Dermis blood vessel endothelial cell (primary cell): ENCODE results near the gene EBLN1. TPM values are rescaled to one million over a fixed set of nuclear protein-coding genes. Genes with fewer than 3 reads are reported as not detected.
A peak's percentile ranks its signal among the peaks of the same experiment; 100 is the strongest.

Source experiments
- DNase-seq: peaks from one replicate; pipeline ENCODE4 v3.0.0; 2010
- total RNA-seq: library from RNA; depleted of rRNA; stranded (reverse); fragments of >200 nt; gene quantifications from 2 replicates; pipeline ENCODE4 v1.2.3, GENCODE V29; 2014

Gene EBLN1
- total RNA-seq, result not detected in 2 replicates

- no peak for DNase-seq
These were observed at the start of gene EBLN1 for GRCh38 chr10:22217842-22218241. EBLN1 (minus strand) TSS chr10:22218015; CDS start chr10:22209983, 8,032 bp downstream.

- DNase-seq, result no peak
These were observed 48.2 kb upstream of the EBLN1 start for GRCh38 chr10:22265839-22266537.

GRCh38 chr10:22263106-22263505, 45.3 kb upstream of the EBLN1 start:
- DNase-seq, result no peak

- peak; percentile 2 for DNase-seq
These were observed 41.5 kb upstream of the EBLN1 start for GRCh38 chr10:22259280-22259679.

- no peak for DNase-seq
These were observed 40.7 kb upstream of the EBLN1 start for GRCh38 chr10:22258471-22258870.

- DNase-seq, result peak; percentile 1
These were observed 35.7 kb upstream of the EBLN1 start for GRCh38 chr10:22253580-22253882.

DNA sequence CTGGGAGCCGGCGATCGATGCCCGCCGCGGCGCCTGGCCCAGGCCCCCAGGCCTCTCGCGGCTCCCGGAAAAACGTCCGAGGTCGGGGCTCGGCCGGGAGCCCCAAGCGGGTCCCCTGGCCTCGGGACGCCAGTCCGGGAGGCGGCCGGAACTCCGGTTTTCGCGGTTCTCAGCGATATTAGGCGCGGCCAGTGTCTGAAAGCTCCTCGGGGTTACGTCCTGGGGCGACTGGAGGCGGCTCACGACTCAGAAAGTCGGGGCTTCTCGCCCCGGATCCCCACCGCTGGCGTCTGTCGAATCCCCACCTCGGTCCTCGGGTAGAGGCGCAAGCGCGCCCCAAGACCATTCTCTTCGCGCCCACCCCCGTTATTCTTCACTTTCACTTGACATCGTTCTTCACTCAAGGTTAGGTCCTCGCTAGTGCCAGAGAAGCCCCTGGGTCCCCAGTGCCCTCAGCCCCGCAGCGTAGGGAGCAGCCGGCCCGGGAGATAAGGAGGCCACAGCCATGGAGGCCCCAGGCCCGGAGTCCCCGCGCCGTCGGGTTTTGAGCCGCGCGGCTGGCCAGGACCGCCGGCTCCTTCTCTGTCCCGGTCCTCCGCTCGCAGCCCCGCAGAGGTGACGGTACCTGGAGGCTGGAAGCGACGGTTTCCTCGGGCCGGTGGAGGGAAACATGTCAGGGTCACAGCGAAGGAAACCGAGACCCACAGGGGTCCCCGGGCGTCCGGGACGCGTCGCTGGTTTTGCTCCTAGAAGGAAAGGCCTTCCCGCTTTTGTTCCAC, 35.2 kb upstream of the EBLN1 start:
- DNase-seq, result peak; percentile 17

DNA sequence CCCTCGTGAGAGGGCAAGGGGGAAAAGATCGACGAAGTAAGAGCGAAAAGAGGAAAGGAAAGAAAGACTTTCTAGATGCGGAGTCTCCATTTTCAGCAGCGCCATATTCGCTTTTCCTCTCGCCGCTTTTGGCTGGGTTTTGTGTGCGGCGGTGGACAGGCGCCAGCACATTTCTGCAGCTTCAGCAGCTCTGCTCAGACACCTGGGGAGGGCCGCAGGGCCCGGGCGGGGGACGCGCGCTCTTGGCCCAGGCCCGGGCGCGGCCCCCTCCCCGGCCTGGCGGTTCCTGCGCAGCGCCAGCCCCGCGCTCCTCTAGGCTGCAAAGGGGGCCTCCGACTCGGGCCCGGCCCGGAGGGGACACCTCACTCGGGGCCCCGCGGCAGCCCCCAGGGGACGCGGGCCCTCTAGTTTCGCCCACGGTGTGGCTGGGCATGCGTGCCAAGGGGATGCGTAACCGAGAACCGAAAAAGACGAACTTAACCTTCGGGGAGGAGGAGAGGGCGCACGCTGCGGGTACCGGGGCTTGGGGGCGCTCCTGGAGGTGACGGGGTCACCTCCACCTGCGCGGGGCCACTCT, 34.5 kb upstream of the EBLN1 start:
- DNase-seq, result peak; percentile 34

GRCh38 chr10:22251751-22252223, 34.0 kb upstream of the EBLN1 start:
- peak; percentile 45 for DNase-seq

- no peak for DNase-seq
These were observed 33.3 kb upstream of the EBLN1 start for GRCh38 chr10:22250897-22251660.

GRCh38 chr10:22247636-22248035, 29.8 kb upstream of the EBLN1 start:
- DNase-seq, result no peak

DNA sequence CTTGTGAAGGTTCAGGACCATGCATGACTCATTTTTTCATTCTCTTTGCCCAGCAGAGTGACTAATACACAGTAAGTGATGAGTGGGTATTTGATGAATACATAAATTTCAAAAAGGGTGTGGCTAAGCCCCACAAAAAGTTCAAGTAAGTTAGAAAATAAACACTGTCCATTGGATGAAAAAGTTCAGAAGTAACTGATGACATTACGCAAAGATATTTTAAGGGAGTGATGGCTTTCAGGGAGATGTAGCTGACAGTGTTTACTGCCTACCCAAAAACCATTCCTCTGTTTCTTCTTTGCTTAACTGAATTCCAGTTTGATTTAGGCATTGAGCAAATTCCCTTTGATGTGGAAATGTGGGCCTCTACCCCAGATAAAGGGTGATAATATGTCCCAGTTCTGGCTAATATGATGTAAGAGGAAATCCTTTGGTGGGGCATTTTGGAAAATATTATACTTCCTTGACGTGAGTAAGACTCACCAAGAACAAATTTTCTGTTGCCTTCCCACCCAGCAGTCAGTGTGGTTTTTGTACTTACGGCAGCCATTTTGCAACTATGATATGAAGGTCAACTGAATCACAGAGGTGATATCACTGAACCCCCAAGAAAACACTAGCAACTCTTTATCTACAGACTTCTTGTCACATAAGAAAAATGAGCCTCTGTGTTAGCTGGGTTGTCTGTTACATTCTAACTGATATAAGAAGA, 29.0 kb upstream of the EBLN1 start:
- peak; percentile 24 for DNase-seq

DNA sequence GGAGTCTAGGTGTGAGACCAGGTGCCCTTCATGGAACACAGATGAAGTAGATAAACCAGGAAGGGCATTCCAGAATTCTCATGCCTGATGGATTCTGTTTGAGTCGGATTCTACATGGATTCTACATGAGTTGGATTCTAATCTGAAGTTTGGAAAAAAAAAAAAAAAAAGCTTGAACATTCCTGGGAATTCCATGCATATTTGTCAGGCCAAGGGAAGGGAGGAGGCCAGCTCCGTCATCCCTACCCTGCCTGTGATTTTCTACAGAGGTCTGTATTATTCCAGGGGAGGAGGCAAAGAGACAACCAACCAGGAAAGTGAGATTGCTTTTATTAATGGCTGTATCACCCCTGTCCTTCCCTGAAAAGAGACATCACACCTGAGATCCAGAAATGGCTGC, 27.8 kb upstream of the EBLN1 start:
- no peak for DNase-seq

GRCh38 chr10:22244855-22245254, 27.0 kb upstream of the EBLN1 start:
- DNase-seq, result no peak

DNA sequence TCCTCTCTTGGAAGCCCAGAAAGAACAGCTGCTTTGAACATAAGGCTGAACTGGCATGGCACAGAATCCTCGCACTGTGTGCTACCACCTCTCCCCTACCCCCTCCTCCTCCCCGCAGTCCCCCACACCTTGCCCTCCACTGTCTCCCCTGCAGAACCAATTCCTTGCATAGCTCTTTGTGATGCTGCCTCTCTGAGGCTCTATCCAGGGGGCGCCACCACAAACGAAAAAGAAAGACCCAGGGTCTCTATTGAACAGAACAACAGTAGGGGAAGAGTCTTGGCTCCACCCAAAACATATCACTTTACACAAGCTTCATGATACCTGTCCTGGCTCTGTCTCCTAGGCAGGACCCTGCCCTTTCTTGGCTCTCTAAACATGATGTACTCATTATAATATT, 26.2 kb upstream of the EBLN1 start:
- no peak for DNase-seq

- DNase-seq, result no peak
These were observed 25.5 kb upstream of the EBLN1 start for GRCh38 chr10:22243321-22243720.

DNA sequence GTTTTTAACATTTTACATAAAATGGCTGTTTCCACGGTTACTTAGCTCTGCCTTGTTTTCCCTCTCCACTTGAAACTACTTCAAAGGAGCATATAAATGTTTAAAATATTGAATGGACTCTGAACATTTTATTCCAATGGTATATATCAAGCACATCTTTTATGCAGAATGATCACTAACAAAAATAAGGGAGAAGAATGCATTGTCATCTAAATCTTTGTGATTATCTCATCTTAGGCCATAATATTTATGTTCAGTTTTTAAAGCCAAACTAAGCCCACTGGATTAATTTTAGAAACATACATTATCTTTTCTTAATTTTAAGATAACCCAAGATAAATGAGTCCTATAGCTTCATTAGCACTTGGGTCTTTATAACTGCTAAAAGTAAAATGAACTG, 13.4 kb upstream of the EBLN1 start:
- no peak for DNase-seq

GRCh38 chr10:22230158-22230833, 12.5 kb upstream of the EBLN1 start:
- peak; percentile 66 for DNase-seq

GRCh38 chr10:22229802-22230157, 12.0 kb upstream of the EBLN1 start:
- DNase-seq, result peak; percentile 25

DNA sequence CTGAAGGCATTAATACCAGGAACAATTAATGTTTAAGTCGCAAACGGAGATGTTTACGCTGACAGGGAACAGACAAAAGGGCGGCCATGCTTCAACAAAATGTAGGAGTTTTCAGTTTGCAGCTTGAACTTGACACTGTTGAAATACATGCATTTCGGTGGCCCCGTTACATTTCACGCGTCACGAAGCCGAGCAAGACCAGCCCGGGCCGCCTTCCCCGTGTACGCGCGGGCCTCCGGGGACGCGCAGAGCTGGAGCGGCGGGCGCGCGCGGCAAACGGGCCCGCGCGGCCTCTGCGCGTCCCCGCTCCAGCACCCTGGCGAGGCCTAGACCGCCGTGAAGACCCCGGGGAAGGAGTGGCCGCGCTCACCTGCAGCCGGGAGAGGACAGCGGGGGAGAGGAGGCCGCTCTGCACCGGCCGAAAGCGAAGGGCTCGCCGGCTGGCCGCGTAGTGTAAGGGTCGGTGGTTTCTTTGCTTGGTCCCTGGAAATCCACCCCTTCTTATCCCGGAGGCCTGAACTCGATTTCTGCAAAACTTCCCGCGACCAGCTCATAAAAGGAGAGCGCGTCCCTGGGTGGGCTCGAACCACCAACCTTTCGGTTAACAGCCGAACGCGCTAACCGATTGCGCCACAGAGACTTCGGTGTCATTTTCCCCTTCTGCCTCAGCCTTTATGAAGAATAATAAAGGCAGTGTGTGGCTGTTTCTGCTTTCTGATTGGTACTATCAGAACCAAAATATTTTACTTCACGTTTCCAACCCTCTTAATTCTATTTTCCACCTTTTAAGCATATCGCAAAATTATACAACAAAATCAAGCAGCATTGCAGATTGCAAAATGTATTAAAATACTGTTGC, 11.4 kb upstream of the EBLN1 start:
- DNase-seq, result peak; percentile 89
